Breast epithelium (tissue), 4 donors: Measurements from ENCODE around the gene PLK5. TPM values are rescaled to one million over a fixed set of nuclear protein-coding genes. Genes with fewer than 3 reads are reported as not detected.

ENCODE experiments used
- DNase-seq, 2 donors: peaks; one replicate each; pipeline ENCODE4 v3.0.0-alpha.2; 2019; ENCODE audit warnings: low spot score in 2 of 2
- H3K27ac ChIP-seq, 2 donors: fragments of 200-600 bp; sonication (generic) in 1 of 2; one replicate each; pipeline ENCODE4 v1.5.1; 2016 to 2019; ENCODE audit warnings: mild to moderate bottlenecking in 1 of 2
- H3K27me3 ChIP-seq, 2 donors: fragments of 200-600 bp; sonication (generic) in 1 of 2; one replicate each; pipeline versions ENCODE4 v1.5.1 to v1.6.0; 2017 to 2019; ENCODE audit warnings: control low read depth in 1 of 2, mild to moderate bottlenecking in 1 of 2
- H3K36me3 ChIP-seq: fragments of 200-600 bp; one replicate; pipeline ENCODE4 v1.5.1; 2019
- H3K4me1 ChIP-seq, 2 donors: fragments of 200-600 bp; sonication (generic); one replicate each; pipeline ENCODE4 v1.5.1; 2016 to 2019; ENCODE audit warnings: control low read depth in 1 of 2
- H3K4me3 ChIP-seq, 3 donors: fragments of 200-600 bp; sonication (generic); 1 replicate in 2 of 3; 2 replicates in 1 of 3; pipeline ENCODE4 v1.5.1; 2016 to 2019; ENCODE audit warnings: mild to moderate bottlenecking in 3 of 3, moderate library complexity in 2 of 3
- H3K9me3 ChIP-seq, 2 donors: fragments of 200-600 bp; sonication (generic) in 1 of 2; one replicate each; pipeline ENCODE4 v1.5.1; 2016 to 2019; ENCODE audit warnings: control low read depth in 1 of 2
- POLR2A ChIP-seq: fragments of 450-650 bp; IDR thresholded peaks from one replicate; pipeline ENCODE4 v1.6.1; 2016; ENCODE audit warnings: antibody characterized with exemption, mild to moderate bottlenecking, moderate library complexity
- POLR2AphosphoS5 ChIP-seq, 3 donors: sonication (generic); formaldehyde crosslinking; IDR thresholded peaks; one replicate each; pipeline ENCODE4 v1.6.1; 2017; ENCODE audit warnings: antibody characterized with exemption in 3 of 3
- intact Hi-C: fragments of 100-400 bp; cut with DNase I; formaldehyde crosslinking; loops from one replicate; pipeline ENCODE4 v1.15.1; 2023; ENCODE audit warnings: low total_unique reads
- total RNA-seq, 3 donors: library from RNA; depleted of rRNA; stranded (reverse); fragments of >200 nt; gene quantifications; one replicate each; pipeline ENCODE4 v1.1.0, GENCODE V29; 2016
- TF ChIP-seq, protein P1 (sequence below), 3 donors: fragments of 450-650 bp; IDR thresholded peaks; one replicate each; pipeline ENCODE4 v1.5.1; 2016 to 2017; ENCODE audit warnings: antibody characterized with exemption in 3 of 3, mild to moderate bottlenecking in 3 of 3, moderate library complexity in 3 of 3

Gene PLK5
- total RNA-seq, 3 donors from 2014 or later: 0.44 to 0.98 TPM; not detected in 1

DNA sequence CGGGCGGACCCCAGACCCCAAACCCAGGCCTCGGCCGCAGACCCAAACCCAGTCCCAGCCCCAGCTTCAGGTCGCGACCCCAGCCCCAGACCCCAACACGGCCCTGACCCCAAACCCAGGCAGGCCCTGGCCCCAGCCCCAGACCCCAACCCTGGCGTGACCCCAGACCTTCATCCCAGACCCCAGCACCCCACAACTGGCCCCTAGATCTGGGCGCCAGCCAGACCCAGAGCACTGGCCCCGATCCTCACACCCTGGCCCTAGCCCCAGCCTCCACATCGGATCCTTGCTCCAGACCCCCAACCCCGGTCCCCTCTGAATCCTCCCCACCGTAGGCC, 61.3 kb downstream of the PLK5 start:
- peaks cover 0 to under 1% of the 10 kb centered on the region in 2 donors for H3K4me1 ChIP-seq
- no peak overlapping the region for H3K4me3 ChIP-seq
- H3K36me3 ChIP-seq: no peaks in the 10 kb centered on the region
- TF ChIP-seq POLR2A (no peak), POLR2AphosphoS5 (IDR thresholded peaks at IDR 0.05) (no peak)
- TF ChIP-seq, protein P1, sequence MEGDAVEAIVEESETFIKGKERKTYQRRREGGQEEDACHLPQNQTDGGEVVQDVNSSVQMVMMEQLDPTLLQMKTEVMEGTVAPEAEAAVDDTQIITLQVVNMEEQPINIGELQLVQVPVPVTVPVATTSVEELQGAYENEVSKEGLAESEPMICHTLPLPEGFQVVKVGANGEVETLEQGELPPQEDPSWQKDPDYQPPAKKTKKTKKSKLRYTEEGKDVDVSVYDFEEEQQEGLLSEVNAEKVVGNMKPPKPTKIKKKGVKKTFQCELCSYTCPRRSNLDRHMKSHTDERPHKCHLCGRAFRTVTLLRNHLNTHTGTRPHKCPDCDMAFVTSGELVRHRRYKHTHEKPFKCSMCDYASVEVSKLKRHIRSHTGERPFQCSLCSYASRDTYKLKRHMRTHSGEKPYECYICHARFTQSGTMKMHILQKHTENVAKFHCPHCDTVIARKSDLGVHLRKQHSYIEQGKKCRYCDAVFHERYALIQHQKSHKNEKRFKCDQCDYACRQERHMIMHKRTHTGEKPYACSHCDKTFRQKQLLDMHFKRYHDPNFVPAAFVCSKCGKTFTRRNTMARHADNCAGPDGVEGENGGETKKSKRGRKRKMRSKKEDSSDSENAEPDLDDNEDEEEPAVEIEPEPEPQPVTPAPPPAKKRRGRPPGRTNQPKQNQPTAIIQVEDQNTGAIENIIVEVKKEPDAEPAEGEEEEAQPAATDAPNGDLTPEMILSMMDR (IDR thresholded peaks at IDR 0.05): no peak
- intact Hi-C loops: no loop called here
- H3K9me3 ChIP-seq: no peaks in the 10 kb centered on the region
- DNase-seq: no peak
- H3K27ac ChIP-seq: no peak overlapping the region
- no peaks in the 10 kb centered on the region for H3K27me3 ChIP-seq

Other genes starting within 250 kb of the PLK5 start
- gene FAM174C, start 248.5 kb upstream of the PLK5 start, total RNA-seq: 10 to 100 TPM; 43.9 to 60.6 (median 53.1) TPM
- gene EFNA2, start 238.2 kb upstream of the PLK5 start, total RNA-seq: under 1 TPM in 1 of 3 donors, not detected in 2; 0.66 TPM
- 100 to 1,000 TPM in 1 of 3 donors, 10 to 100 TPM in 2; 67.5 to 122 (median 67.5) TPM for gene NDUFS7, start 140.2 kb upstream of the PLK5 start, total RNA-seq
- gene GAMT, start 122.5 kb upstream of the PLK5 start, total RNA-seq: 10 to 100 TPM; 23.6 to 40.0 (median 30.3) TPM
- gene DAZAP1, start 116.5 kb upstream of the PLK5 start, total RNA-seq: 10 to 100 TPM; 35.8 to 50.9 (median 48.8) TPM
- 1,000 to 10,000 TPM; 2,978 to 3,238 (median 2,982) TPM for gene RPS15, start 85.7 kb upstream of the PLK5 start, total RNA-seq
- under 1 TPM; under 0.01 to 0.29 (median 0.16) TPM for gene APC2, start 74.0 kb upstream of the PLK5 start, total RNA-seq
- 10 to 100 TPM; 27.7 to 32.8 (median 28.7) TPM for gene C19orf25, start 44.9 kb upstream of the PLK5 start, total RNA-seq
- gene PCSK4, start 33.7 kb upstream of the PLK5 start, total RNA-seq: 1 to 10 TPM; 2.2 to 10.0 (median 5.9) TPM
- 10 to 100 TPM in 2 of 3 donors, 1 to 10 TPM in 1; 4.3 to 17.4 (median 11.0) TPM for gene REEP6, start 32.9 kb upstream of the PLK5 start, total RNA-seq
- gene ADAMTSL5, start 11.1 kb upstream of the PLK5 start, total RNA-seq: 1 to 10 TPM; 1.3 to 3.5 (median 2.1) TPM
- 10 to 100 TPM; 12.5 to 14.3 (median 12.6) TPM for gene MEX3D, start 44.2 kb downstream of the PLK5 start, total RNA-seq
- 10 to 100 TPM; 51.8 to 71.3 (median 70.8) TPM for gene MBD3, start 68.8 kb downstream of the PLK5 start, total RNA-seq
- gene UQCR11, start 81.4 kb downstream of the PLK5 start, total RNA-seq: 100 to 1,000 TPM in 1 of 3 donors, 10 to 100 TPM in 2; 59.6 to 117 (median 63.4) TPM
- 10 to 100 TPM; 38.6 to 45.3 (median 42.3) TPM for gene TCF3, start 128.5 kb downstream of the PLK5 start, total RNA-seq
- not detected for gene ONECUT3, start 229.4 kb downstream of the PLK5 start, total RNA-seq